Right ventricle myocardium inferior (tissue), 1 donor: ENCODE results near the gene LDLRAD3. TPM values are rescaled to one million over a fixed set of nuclear protein-coding genes. Genes with fewer than 3 reads are reported as not detected.

ENCODE experiments used
- microRNA-seq: library from miRNA; unstranded; fragments of <30 nt; microRNA quantifications from one replicate; pipeline ENCODE4 v1.2.0, GENCODE V29; 2020
- total RNA-seq: library from RNA; stranded (reverse); fragmentation: NEBNext Ultra II Directional; extraction: Animal tissue kit (Norgen Biotek cat#: 25700); gene quantifications from one replicate; pipeline ENCODE4 v1.2.1, GENCODE V29; 2021
- donor health status: DM: no; HTN: yes; CAD: no; lungs with severe emphysema.

Gene LDLRAD3
- total RNA-seq, 1 donor from 2014 or later = 1.7 TPM

Small RNA genes lying within 50 kb of the gene (microRNA-seq; reads per million reads assigned to microRNA genes)
- gene MIR3973 = not detected
